ENCODE data around the gene GSS. TPM values are rescaled to one million over a fixed set of nuclear protein-coding genes. Genes with fewer than 3 reads are reported as not detected.

The GSS gene
- total and polyA plus RNA-seq, 3 experiments from 2014 or later = 38.8 to 65.2 (median 63.0) TPM

- Mint-ChIP-seq H3K27me3 (peaks cover 0 to 2% of the 10 kb centered on the region in 2 donors), H3K27ac (no peak overlapping the region), H3K4me3 (no peak overlapping the region), H3K36me3 (peaks cover 0 to 35% (median 5%) of the 10 kb centered on the region in 3 donors), H3K4me1 (peaks cover 25 to 34% (median 34%) of the 10 kb centered on the region in 3 donors), H3K9me3 (no peaks in the 10 kb centered on the region)
- Histone ChIP-seq H3K4me3 (ENCODE audit: low read length) (no peak overlapping the region), H3K9me3 (ENCODE audit: low read length) (no peaks in the 10 kb centered on the region), H3K36me3 (ENCODE audit: insufficient read depth, low read length) (no peaks in the 10 kb centered on the region), H3K4me1 (ENCODE audit: insufficient read depth, low read length) (peaks cover 13% of the 10 kb centered on the region), H3K27me3 (ENCODE audit: insufficient read depth, low read length, poor library complexity, severe bottlenecking) (no peaks in the 10 kb centered on the region), H3K27ac (ENCODE audit: low read depth, low read length) (no peak overlapping the region)
- CTCF ChIA-PET = no interaction called here
- no peak for DNase-seq
- POLR2A ChIA-PET = no interaction called here
Measured at GRCh38 chr20:34951652-34952051, 4.0 kb downstream of the GSS start.

GRCh38 chr20:34951252-34951651 is 4.4 kb downstream of the GSS start:
- POLR2A ChIA-PET = no interaction called here

GRCh38 chr20:34949120-34949519 is 6.5 kb downstream of the GSS start:
- no peak overlapping the region for H3K4me3 ChIP-seq (ENCODE audit: low read length)
- CTCF ChIA-PET = interaction anchor here (2.0 kb wide), 1 partner anchor 77 kb away, joined by 4 read pairs; the partner anchor contains the start of gene GGT7
- H3K27ac Mint-ChIP-seq = no peak overlapping the region
- no peak overlapping the region for H3K27ac ChIP-seq (ENCODE audit: low read depth, low read length)
- no peaks in the 10 kb centered on the region for H3K4me1 ChIP-seq (ENCODE audit: insufficient read depth, low read length)
- DNase-seq = no peak
- no peaks in the 10 kb centered on the region for H3K27me3 ChIP-seq (ENCODE audit: insufficient read depth, low read length, poor library complexity, severe bottlenecking)
- no peak overlapping the region for H3K4me3 Mint-ChIP-seq
- peaks cover 4% of the 10 kb centered on the region for H3K36me3 ChIP-seq (ENCODE audit: insufficient read depth, low read length)
- peaks cover 6 to 11% (median 10%) of the 10 kb centered on the region in 3 donors for H3K4me1 Mint-ChIP-seq
- H3K36me3 Mint-ChIP-seq = peaks cover 0 to 44% (median 9%) of the 10 kb centered on the region in 3 donors
- POLR2A ChIA-PET = no interaction called here
- no peaks in the 10 kb centered on the region for H3K9me3 Mint-ChIP-seq
- no peaks in the 10 kb centered on the region for H3K9me3 ChIP-seq (ENCODE audit: low read length)
- no peaks in the 10 kb centered on the region for H3K27me3 Mint-ChIP-seq

More at GRCh38 chr20:34951252-34951651, 4.4 kb downstream of the GSS start:
- Mint-ChIP-seq H3K4me3 (no peak overlapping the region), H3K36me3 (peaks cover 0 to 39% (median 5%) of the 10 kb centered on the region in 3 donors), H3K27ac (no peak overlapping the region), H3K9me3 (no peaks in the 10 kb centered on the region), H3K4me1 (peaks cover 22 to 30% (median 30%) of the 10 kb centered on the region in 3 donors), H3K27me3 (peaks cover 0 to 2% of the 10 kb centered on the region in 2 donors)
- Histone ChIP-seq H3K4me1 (ENCODE audit: insufficient read depth, low read length) (peaks cover 10% of the 10 kb centered on the region), H3K27ac (ENCODE audit: low read depth, low read length) (no peak overlapping the region), H3K4me3 (ENCODE audit: low read length) (no peak overlapping the region), H3K36me3 (ENCODE audit: insufficient read depth, low read length) (no peaks in the 10 kb centered on the region), H3K9me3 (ENCODE audit: low read length) (no peaks in the 10 kb centered on the region), H3K27me3 (ENCODE audit: insufficient read depth, low read length, poor library complexity, severe bottlenecking) (no peaks in the 10 kb centered on the region)
- CTCF ChIA-PET = no interaction called here
- DNase-seq = no peak

- no peaks in the 10 kb centered on the region for H3K27me3 ChIP-seq (ENCODE audit: insufficient read depth, low read length, poor library complexity, severe bottlenecking)
- H3K4me3 Mint-ChIP-seq = no peak overlapping the region
- H3K27ac Mint-ChIP-seq = no peak overlapping the region
- DNase-seq = no peak
- H3K4me1 ChIP-seq (ENCODE audit: insufficient read depth, low read length) = no peaks in the 10 kb centered on the region
- no peaks in the 10 kb centered on the region for H3K27me3 Mint-ChIP-seq
- peaks cover 0 to 53% (median 10%) of the 10 kb centered on the region in 3 donors for H3K36me3 Mint-ChIP-seq
- no peak overlapping the region for H3K4me3 ChIP-seq (ENCODE audit: low read length)
- POLR2A ChIA-PET = no interaction called here
- CTCF ChIA-PET = interaction anchor here (2.0 kb wide), 1 partner anchor 76 kb away, joined by 4 read pairs; the partner anchor contains the start of gene GGT7
- H3K4me1 Mint-ChIP-seq = peaks cover 4 to 6% (median 6%) of the 10 kb centered on the region in 3 donors
- peaks cover 4% of the 10 kb centered on the region for H3K36me3 ChIP-seq (ENCODE audit: insufficient read depth, low read length)
- no peak overlapping the region for H3K27ac ChIP-seq (ENCODE audit: low read depth, low read length)
- H3K9me3 ChIP-seq (ENCODE audit: low read length) = no peaks in the 10 kb centered on the region
- no peaks in the 10 kb centered on the region for H3K9me3 Mint-ChIP-seq
Measured at GRCh38 chr20:34948030-34948429, 7.6 kb downstream of the GSS start.

GRCh38 chr20:34947336-34947735 is 8.3 kb downstream of the GSS start:
- H3K4me3 ChIP-seq (ENCODE audit: low read length) = no peak overlapping the region
- no peaks in the 10 kb centered on the region for H3K4me1 ChIP-seq (ENCODE audit: insufficient read depth, low read length)
- no peaks in the 10 kb centered on the region for H3K9me3 Mint-ChIP-seq
- no peak overlapping the region for H3K27ac Mint-ChIP-seq
- no peak overlapping the region for H3K27ac ChIP-seq (ENCODE audit: low read depth, low read length)
- H3K27me3 ChIP-seq (ENCODE audit: insufficient read depth, low read length, poor library complexity, severe bottlenecking) = no peaks in the 10 kb centered on the region
- peaks cover 0 to 5% (median 0%) of the 10 kb centered on the region in 3 donors for H3K4me1 Mint-ChIP-seq
- H3K4me3 Mint-ChIP-seq = no peak overlapping the region
- H3K27me3 Mint-ChIP-seq = no peaks in the 10 kb centered on the region
- H3K36me3 ChIP-seq (ENCODE audit: insufficient read depth, low read length) = peaks cover 4% of the 10 kb centered on the region
- ChIA-PET CTCF (interaction anchor here (2.0 kb wide), 1 partner anchor 75 kb away, joined by 4 read pairs; the partner anchor contains the start of gene GGT7), POLR2A (no interaction called here)
- H3K36me3 Mint-ChIP-seq = peaks cover 0 to 60% (median 14%) of the 10 kb centered on the region in 3 donors
- no peaks in the 10 kb centered on the region for H3K9me3 ChIP-seq (ENCODE audit: low read length)
- DNase-seq = no peak

GRCh38 chr20:34946661-34947060 is 8.9 kb downstream of the GSS start:
- no peaks in the 10 kb centered on the region for H3K27me3 Mint-ChIP-seq
- no peaks in the 10 kb centered on the region for H3K9me3 Mint-ChIP-seq
- H3K27ac Mint-ChIP-seq = peak overlapping the region in 1 of 8 donors; percentile 46
- Histone ChIP-seq H3K4me3 (ENCODE audit: low read length) (no peak overlapping the region), H3K4me1 (ENCODE audit: insufficient read depth, low read length) (no peaks in the 10 kb centered on the region), H3K27ac (ENCODE audit: low read depth, low read length) (no peak overlapping the region), H3K9me3 (ENCODE audit: low read length) (no peaks in the 10 kb centered on the region), H3K36me3 (ENCODE audit: insufficient read depth, low read length) (peaks cover 10% of the 10 kb centered on the region), H3K27me3 (ENCODE audit: insufficient read depth, low read length, poor library complexity, severe bottlenecking) (no peaks in the 10 kb centered on the region)
- peaks cover 0 to 66% (median 14%) of the 10 kb centered on the region in 3 donors for H3K36me3 Mint-ChIP-seq
- no peak for DNase-seq
- ChIA-PET CTCF (no interaction called here), POLR2A (no interaction called here)
- no peak overlapping the region for H3K4me3 Mint-ChIP-seq
- H3K4me1 Mint-ChIP-seq = peaks cover 0 to 2% (median 0%) of the 10 kb centered on the region in 3 donors

- Histone ChIP-seq H3K9me3 (ENCODE audit: low read length) (no peaks in the 10 kb centered on the region), H3K36me3 (ENCODE audit: insufficient read depth, low read length) (peaks cover 15% of the 10 kb centered on the region), H3K4me3 (ENCODE audit: low read length) (no peak overlapping the region), H3K27ac (ENCODE audit: low read depth, low read length) (no peak overlapping the region), H3K27me3 (ENCODE audit: insufficient read depth, low read length, poor library complexity, severe bottlenecking) (no peaks in the 10 kb centered on the region), H3K4me1 (ENCODE audit: insufficient read depth, low read length) (no peaks in the 10 kb centered on the region)
- no peak for DNase-seq
- Mint-ChIP-seq H3K4me3 (no peak overlapping the region), H3K36me3 (peaks cover 0 to 71% (median 17%) of the 10 kb centered on the region in 3 donors), H3K9me3 (no peaks in the 10 kb centered on the region), H3K27me3 (no peaks in the 10 kb centered on the region), H3K27ac (peak overlapping the region in 1 of 8 donors; percentile 19), H3K4me1 (peaks cover 0 to 2% (median 0%) of the 10 kb centered on the region in 3 donors)
- ChIA-PET CTCF (no interaction called here), POLR2A (no interaction called here)
Measured at GRCh38 chr20:34945315-34946077, 10.1 kb downstream of the GSS start.

- Histone ChIP-seq H3K27ac (ENCODE audit: low read depth, low read length) (no peak overlapping the region), H3K27me3 (ENCODE audit: insufficient read depth, low read length, poor library complexity, severe bottlenecking) (no peaks in the 10 kb centered on the region), H3K9me3 (ENCODE audit: low read length) (no peaks in the 10 kb centered on the region), H3K4me1 (ENCODE audit: insufficient read depth, low read length) (no peaks in the 10 kb centered on the region), H3K4me3 (ENCODE audit: low read length) (no peak overlapping the region), H3K36me3 (ENCODE audit: insufficient read depth, low read length) (peaks cover 20% of the 10 kb centered on the region)
- no peak overlapping the region for H3K4me3 Mint-ChIP-seq
- peaks cover 0 to 69% (median 21%) of the 10 kb centered on the region in 3 donors for H3K36me3 Mint-ChIP-seq
- H3K9me3 Mint-ChIP-seq = no peaks in the 10 kb centered on the region
- no peak overlapping the region for H3K27ac Mint-ChIP-seq
- no peak for DNase-seq
- POLR2A ChIA-PET = no interaction called here
- no peaks in the 10 kb centered on the region for H3K27me3 Mint-ChIP-seq
- peaks cover 0 to 2% (median 0%) of the 10 kb centered on the region in 3 donors for H3K4me1 Mint-ChIP-seq
- CTCF ChIA-PET = interaction anchor here (1.0 kb wide), 1 partner anchor 12 kb away, joined by 3 read pairs; the partner anchor contains the start of genes GSS and MYH7B
Measured at GRCh38 chr20:34943808-34944567, 11.6 kb downstream of the GSS start.
